GM21515 (cell line): Measurements from ENCODE around the gene RPRD2.

Source experiments
- ATAC-seq: cut with Tn5 transposase; IDR thresholded peaks from one replicate; pipeline ENCODE4 v1.9.1; 2021; ENCODE audit not compliant: unreplicated experiment

Gene RPRD2

DNA sequence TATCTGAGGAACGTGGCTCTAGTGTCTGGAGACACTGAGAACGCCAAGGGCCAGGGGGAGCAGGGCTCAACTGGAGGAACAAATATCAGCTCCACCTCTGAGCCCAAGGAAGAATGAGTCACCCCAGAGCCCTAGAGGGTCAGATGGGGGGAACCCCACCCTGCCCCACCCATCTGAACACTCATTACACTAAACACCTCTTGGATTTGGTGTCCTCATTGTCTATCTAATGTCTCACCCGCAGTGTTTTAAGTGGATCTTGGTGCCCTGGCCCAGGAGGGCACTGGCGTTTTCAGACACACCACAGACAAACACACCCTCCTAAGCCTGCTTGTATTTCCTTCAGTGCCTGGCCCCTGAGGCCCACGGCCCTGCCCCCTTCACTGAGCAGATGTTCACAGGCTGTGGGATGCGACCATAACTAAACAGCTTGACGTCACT lies 149.4 kb downstream of the RPRD2 start:
- no peak for ATAC-seq

DNA sequence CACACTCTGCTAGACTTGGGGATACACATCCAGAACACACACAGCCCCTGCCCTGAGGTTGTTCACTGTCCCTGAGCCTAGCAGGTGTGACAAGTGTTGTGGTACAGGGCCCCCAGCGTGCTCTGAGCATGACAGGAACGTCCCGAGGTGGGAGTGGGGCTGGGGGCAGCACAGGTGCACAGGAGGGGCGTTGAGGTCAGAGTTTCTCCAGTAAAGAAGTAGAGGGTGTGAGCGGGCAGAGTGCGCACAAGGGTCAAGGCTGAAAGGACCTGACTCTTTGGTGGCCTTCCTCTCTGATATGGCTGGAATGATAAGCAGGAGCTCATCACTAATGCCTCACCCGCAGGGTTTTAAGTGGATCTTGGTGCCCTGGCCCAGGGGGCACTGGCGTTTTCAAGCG lies 150.3 kb downstream of the RPRD2 start:
- no peak for ATAC-seq

DNA sequence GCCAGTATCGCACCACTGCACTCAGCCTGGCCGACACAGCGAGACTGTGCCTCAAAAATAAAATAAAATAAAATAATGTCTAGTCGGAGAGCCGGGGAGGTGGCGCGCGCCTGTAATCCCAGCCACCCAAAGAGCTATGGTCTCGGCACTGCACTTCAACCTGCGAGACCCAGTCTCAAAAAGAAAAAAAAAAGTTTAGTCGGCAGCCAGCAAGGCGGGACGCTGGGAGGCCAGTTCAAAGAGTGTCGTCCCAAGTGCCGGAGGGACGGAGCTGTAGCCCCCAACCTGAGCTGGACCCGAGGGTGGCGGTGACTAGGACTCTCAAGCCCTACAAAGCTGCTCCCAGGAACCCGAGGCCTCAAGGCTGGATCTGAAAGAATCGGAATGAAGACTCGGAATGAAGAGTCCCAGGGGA lies 151.0 kb downstream of the RPRD2 start:
- no peak for ATAC-seq

DNA sequence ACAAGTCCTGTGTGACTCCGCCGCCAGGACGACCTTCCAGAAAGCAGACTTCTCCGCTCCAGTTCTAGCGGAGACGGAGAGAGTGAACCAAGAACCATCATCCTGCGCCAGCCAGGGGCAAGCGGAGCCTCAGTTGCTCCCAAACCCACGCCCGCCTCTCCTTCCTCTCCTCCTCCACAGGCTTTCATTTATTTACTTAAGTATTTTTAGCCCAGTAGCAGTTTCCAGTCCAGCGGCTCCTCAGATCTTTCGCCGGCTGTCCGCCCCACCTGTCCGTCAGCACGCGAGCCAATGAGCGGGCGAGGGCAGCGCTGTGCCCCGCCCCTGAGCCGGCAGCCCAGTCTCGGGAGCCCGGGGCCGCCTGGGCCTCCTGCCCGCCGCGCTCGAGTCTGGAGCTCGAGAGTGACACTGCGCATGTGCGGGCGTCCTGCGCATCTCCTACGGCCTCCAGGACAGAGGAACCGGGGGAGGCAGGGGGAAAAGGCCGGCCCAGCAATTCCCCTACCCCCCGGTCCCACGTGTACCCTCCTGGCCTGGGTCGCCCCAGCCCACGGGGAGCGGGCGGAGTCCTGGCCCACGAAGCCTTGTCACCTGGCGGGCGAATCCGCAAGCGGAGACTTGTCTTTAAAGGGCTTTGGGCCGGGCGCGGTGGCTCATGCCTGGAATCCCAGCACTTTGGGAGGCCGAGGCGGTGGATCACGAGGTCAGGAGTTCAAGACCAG lies 151.5 kb downstream of the RPRD2 start, which contains the start of gene FALEC:
TSS of gene FALEC (plus strand) at position 425 of the 722 bp plus-strand sequence.
- ATAC-seq, result peak; percentile 91

DNA sequence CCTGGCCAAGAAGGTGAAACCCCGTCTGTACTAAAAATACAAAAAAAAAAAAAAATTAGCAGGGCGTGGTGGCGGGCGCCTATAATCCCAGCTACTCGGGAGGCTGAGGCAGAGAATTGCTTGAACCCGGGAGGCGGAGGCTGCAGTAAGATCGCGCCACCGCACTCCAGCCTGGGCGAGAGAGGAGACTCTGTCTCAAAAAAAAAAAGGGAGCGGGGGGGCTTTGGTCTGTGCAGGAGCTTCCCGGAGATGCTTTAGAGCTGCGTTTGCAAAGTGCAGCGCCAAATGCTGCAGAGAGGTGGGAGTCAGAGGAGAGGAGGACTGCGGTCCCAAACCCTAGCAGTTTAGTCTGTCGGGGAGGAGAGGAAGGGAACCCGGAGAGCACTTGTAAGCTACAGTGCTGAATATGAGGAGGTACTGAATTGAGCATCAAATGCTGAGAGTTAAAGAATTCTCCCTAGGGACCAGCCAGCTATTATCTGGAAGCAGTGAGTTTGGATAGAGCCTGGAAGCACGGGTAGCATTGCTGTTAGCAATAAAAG lies 152.2 kb downstream of the RPRD2 start:
- no peak for ATAC-seq

- ATAC-seq, result no peak
These were observed 152.7 kb downstream of the RPRD2 start for GRCh38 chr1:150516616-150517015.

DNA sequence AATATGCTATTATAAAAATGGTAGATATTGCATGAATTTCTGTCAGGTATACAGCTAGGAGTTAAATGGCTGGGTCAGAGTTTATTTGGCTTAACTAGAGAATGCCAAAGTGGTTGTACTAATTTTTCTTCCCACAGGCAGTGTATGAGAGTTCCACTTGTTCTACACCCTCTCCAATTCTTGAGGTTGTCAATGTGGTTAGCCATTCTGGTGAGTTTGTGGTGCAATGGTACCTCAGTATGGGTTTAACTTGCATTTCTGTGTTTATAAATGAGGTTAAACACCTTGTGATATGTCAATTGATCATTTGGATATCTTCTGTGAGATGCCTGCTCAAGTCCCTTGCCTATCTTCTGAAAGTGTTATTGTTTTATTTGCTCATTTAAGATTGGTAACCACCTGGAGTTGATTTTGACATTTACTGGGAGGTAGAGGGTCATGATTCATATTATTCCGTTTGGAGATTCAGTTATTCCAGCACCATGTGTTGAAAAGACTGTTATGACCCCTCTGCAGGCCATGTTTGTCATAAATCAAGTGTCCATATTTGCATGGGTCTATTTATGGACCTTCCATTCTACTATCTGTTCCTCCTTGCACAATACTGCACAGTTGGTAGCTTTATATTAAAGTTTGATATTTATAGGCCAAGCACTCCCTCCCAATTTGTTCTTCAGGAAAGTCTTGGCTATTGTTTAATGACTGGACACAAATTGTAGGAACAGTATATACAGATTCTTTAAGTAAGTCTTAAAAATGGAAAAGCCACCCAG lies 157.4 kb downstream of the RPRD2 start:
- no peak for ATAC-seq

DNA sequence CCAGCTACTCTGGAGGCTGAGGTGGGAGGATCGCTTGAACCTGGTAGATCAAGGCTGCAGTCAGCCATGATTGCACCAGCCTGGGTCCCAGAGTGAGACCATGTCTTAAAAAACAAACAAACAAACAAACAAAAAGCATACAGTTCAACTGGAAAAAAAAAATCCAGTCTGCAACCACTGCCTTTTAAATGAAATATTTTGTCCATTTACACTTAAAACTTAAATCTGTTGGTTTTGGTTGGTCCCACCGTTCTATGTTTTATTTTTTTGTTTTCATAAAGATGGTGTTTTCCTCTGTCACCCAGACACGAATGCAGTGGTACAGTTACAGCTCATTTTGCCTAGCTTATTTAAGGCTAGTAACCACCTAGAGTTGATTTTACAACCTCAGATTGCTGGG lies 161.4 kb downstream of the RPRD2 start:
- ATAC-seq, result no peak
